SK-N-MC (cell line): ENCODE data around the gene EHD4.

Experiments used
- DNase-seq: peaks from one replicate; pipeline ENCODE4 v3.0.0-alpha.2; 2011; ENCODE audit warnings: low read depth, low spot score
- H3K27ac ChIP-seq: fragments of 200-600 bp; sonication (generic); 2 replicates; pipeline ENCODE4 v1.5.1; 2016; ENCODE audit warnings: mixed run types
- H3K36me3 ChIP-seq: fragments of 200-600 bp; sonication (generic); 2 replicates; pipeline ENCODE4 v1.6.1; 2017; ENCODE audit warnings: antibody characterized with exemption, low read length, mixed read lengths; ENCODE audit not compliant: insufficient read depth
- H3K4me3 ChIP-seq: fragments of 200-600 bp; sonication (generic); 2 replicates; pipeline ENCODE4 v1.5.1; 2016
- H3K9ac ChIP-seq: fragments of 200-600 bp; sonication (generic); 2 replicates; pipeline ENCODE4 v1.8.0; 2017; ENCODE audit warnings: mixed run types, mixed read lengths; ENCODE audit not compliant: insufficient read length
- H3K9me3 ChIP-seq: fragments of 200-600 bp; sonication (generic); 2 replicates; pipeline ENCODE4 v1.6.1; 2017; ENCODE audit warnings: low read depth, mild to moderate bottlenecking, antibody characterized with exemption, low read length, moderate library complexity, mixed read lengths
- EZH2 ChIP-seq: fragments of 200-600 bp; sonication (generic); IDR thresholded peaks from one replicate; pipeline ENCODE4 v1.6.1; 2017; ENCODE audit warnings: antibody characterized with exemption
- FOXP2 ChIP-seq: optimal IDR thresholded peaks from 2 replicates; pipeline ENCODE3; 2011; ENCODE audit warnings: mild to moderate bottlenecking, moderate library complexity; ENCODE audit not compliant: insufficient read depth; ENCODE audit errors: extremely low read length, control extremely low read depth
- POLR2AphosphoS5 ChIP-seq: IDR thresholded peaks from 2 replicates; pipeline ENCODE4 v1.6.1; 2012; ENCODE audit warnings: mild to moderate bottlenecking, low read depth, low read length, borderline replicate concordance

The EHD4 gene

GRCh38 chr15:42012241-42012640, 39.9 kb upstream of the EHD4 start:
- Histone ChIP-seq H3K9ac (no peak overlapping the region), H3K9me3 (no peaks in the 10 kb centered on the region), H3K27ac (no peak overlapping the region), H3K36me3 (no peaks in the 10 kb centered on the region), H3K4me3 (no peak overlapping the region)
- no peak for DNase-seq
- no peak for TF ChIP-seq EZH2
- TF ChIP-seq POLR2AphosphoS5 = no peak
- no peak for TF ChIP-seq FOXP2

- Histone ChIP-seq H3K27ac (no peak overlapping the region), H3K36me3 (no peaks in the 10 kb centered on the region), H3K4me3 (no peak overlapping the region), H3K9me3 (no peaks in the 10 kb centered on the region), H3K9ac (no peak overlapping the region)
- TF ChIP-seq POLR2AphosphoS5 (no peak), EZH2 (no peak), FOXP2 (no peak)
- DNase-seq = no peak
Observed at GRCh38 chr15:42011074-42011473, 38.7 kb upstream of the EHD4 start.

- Histone ChIP-seq H3K27ac (no peak overlapping the region), H3K4me3 (no peak overlapping the region), H3K9ac (no peak overlapping the region), H3K9me3 (no peaks in the 10 kb centered on the region), H3K36me3 (no peaks in the 10 kb centered on the region)
- DNase-seq = no peak
- TF ChIP-seq EZH2 = no peak
- TF ChIP-seq POLR2AphosphoS5 = no peak
- TF ChIP-seq FOXP2 = no peak
Observed at GRCh38 chr15:42010434-42010833, 38.1 kb upstream of the EHD4 start.

GRCh38 chr15:42009474-42009873, 37.1 kb upstream of the EHD4 start:
- Histone ChIP-seq H3K9me3 (no peaks in the 10 kb centered on the region), H3K4me3 (no peak overlapping the region), H3K9ac (no peak overlapping the region), H3K27ac (no peak overlapping the region), H3K36me3 (no peaks in the 10 kb centered on the region)
- DNase-seq = no peak
- TF ChIP-seq POLR2AphosphoS5 (no peak), FOXP2 (no peak), EZH2 (no peak)

GRCh38 chr15:42009022-42009421, 36.7 kb upstream of the EHD4 start:
- H3K9ac ChIP-seq = no peak overlapping the region
- no peak overlapping the region for H3K27ac ChIP-seq
- H3K9me3 ChIP-seq = no peaks in the 10 kb centered on the region
- H3K36me3 ChIP-seq = no peaks in the 10 kb centered on the region
- TF ChIP-seq POLR2AphosphoS5 = no peak
- TF ChIP-seq FOXP2 = no peak
- TF ChIP-seq EZH2 = no peak
- H3K4me3 ChIP-seq = no peak overlapping the region
- no peak for DNase-seq

- H3K9me3 ChIP-seq = no peaks in the 10 kb centered on the region
- no peak for DNase-seq
- no peak overlapping the region for H3K4me3 ChIP-seq
- TF ChIP-seq POLR2AphosphoS5 (no peak), EZH2 (no peak), FOXP2 (no peak)
- H3K36me3 ChIP-seq = no peaks in the 10 kb centered on the region
- H3K27ac ChIP-seq = no peak overlapping the region
- H3K9ac ChIP-seq = no peak overlapping the region
Observed at GRCh38 chr15:42007386-42007785, 35.0 kb upstream of the EHD4 start.

- no peak overlapping the region for H3K4me3 ChIP-seq
- no peak overlapping the region for H3K27ac ChIP-seq
- TF ChIP-seq EZH2 (no peak), FOXP2 (no peak), POLR2AphosphoS5 (no peak)
- H3K9me3 ChIP-seq = no peaks in the 10 kb centered on the region
- H3K36me3 ChIP-seq = no peaks in the 10 kb centered on the region
- no peak for DNase-seq
- no peak overlapping the region for H3K9ac ChIP-seq
Observed at GRCh38 chr15:42002333-42002732, 30.0 kb upstream of the EHD4 start.

GRCh38 chr15:42001236-42001635, 28.9 kb upstream of the EHD4 start:
- TF ChIP-seq EZH2 (no peak), FOXP2 (no peak), POLR2AphosphoS5 (no peak)
- Histone ChIP-seq H3K36me3 (no peaks in the 10 kb centered on the region), H3K4me3 (no peak overlapping the region), H3K27ac (no peak overlapping the region), H3K9me3 (no peaks in the 10 kb centered on the region), H3K9ac (no peak overlapping the region)
- DNase-seq = no peak

GRCh38 chr15:41999290-42000285, 27.2 kb upstream of the EHD4 start:
- Histone ChIP-seq H3K9me3 (no peaks in the 10 kb centered on the region), H3K4me3 (no peak overlapping the region), H3K27ac (no peak overlapping the region), H3K36me3 (no peaks in the 10 kb centered on the region), H3K9ac (no peak overlapping the region)
- TF ChIP-seq POLR2AphosphoS5 (no peak), FOXP2 (no peak), EZH2 (no peak)
- DNase-seq = no peak
